CD14-positive monocyte (primary cell): ENCODE measurements around the gene MAST2. TPM values are rescaled to one million over a fixed set of nuclear protein-coding genes. Genes with fewer than 3 reads are reported as not detected.
A peak's percentile ranks its signal among the peaks of the same experiment; 100 is the strongest.

ENCODE experiments used
- DNase-seq, 3 donors: peaks; one replicate each; pipeline ENCODE4 v3.0.0-alpha.2; 2011 to 2022
- H2AFZ ChIP-seq: 2 replicates; pipeline ENCODE4 v1.6.0; 2012; ENCODE audit warnings: mild to moderate bottlenecking, low read depth, low read length, inconsistent platforms; ENCODE audit not compliant: insufficient read depth, poor library complexity, severe bottlenecking
- H3K27ac ChIP-seq, 2 donors: 1 replicate in 1 of 2; 2 replicates in 1 of 2; pipeline ENCODE4 v1.5.1; 2012 to 2013; ENCODE audit warnings: low read length in 2 of 2, control low read depth in 1 of 2, inconsistent platforms in 1 of 2, low read depth in 1 of 2, mild to moderate bottlenecking in 1 of 2
- H3K27me3 ChIP-seq, 2 donors: one replicate each; pipeline versions ENCODE4 v1.6.0 to v1.6.1; 2011 to 2013; ENCODE audit warnings: low read length in 2 of 2; ENCODE audit not compliant: control insufficient read depth in 2 of 2, insufficient read depth in 2 of 2
- H3K36me3 ChIP-seq, 2 donors: replicated peaks in 1 of 2; 1 replicate in 1 of 2; 2 replicates in 1 of 2; pipeline versions ENCODE4 v1.5.1 to v1.6.1; 2012 to 2013; ENCODE audit warnings: low read length in 2 of 2, control low read depth in 1 of 2, inconsistent platforms in 1 of 2, mild to moderate bottlenecking in 1 of 2; ENCODE audit not compliant: insufficient read depth in 2 of 2, control insufficient read depth in 1 of 2
- H3K4me1 ChIP-seq, 2 donors: 1 replicate in 1 of 2; 2 replicates in 1 of 2; pipeline versions ENCODE4 v1.5.1 to v1.6.1; 2012 to 2013; ENCODE audit warnings: low read length in 2 of 2, control low read depth in 1 of 2, inconsistent platforms in 1 of 2, mild to moderate bottlenecking in 1 of 2, moderate library complexity in 1 of 2; ENCODE audit not compliant: insufficient read depth in 2 of 2, control insufficient read depth in 1 of 2
- H3K4me2 ChIP-seq: replicated peaks from 2 replicates; pipeline ENCODE3; 2012; ENCODE audit warnings: low read length, moderate library complexity, mild to moderate bottlenecking; ENCODE audit not compliant: poor library complexity, severe bottlenecking; ENCODE audit errors: extremely low read depth
- H3K4me3 ChIP-seq, 3 experiments: fragments of 200-600 bp in 1 of 3; sonication (generic) in 1 of 3; replicated peaks in 1 of 3; 1 replicate in 2 of 3; 2 replicates in 1 of 3; pipeline ENCODE4 v1.5.1; 2011 to 2013; ENCODE audit warnings: low read length in 3 of 3, mild to moderate bottlenecking in 3 of 3, control low read depth in 2 of 3, low read depth in 2 of 3, inconsistent platforms in 1 of 3, moderate library complexity in 1 of 3
- H3K79me2 ChIP-seq: 2 replicates; pipeline ENCODE4 v1.6.0; 2012; ENCODE audit warnings: mild to moderate bottlenecking, control low read depth, inconsistent platforms, low read length, moderate library complexity; ENCODE audit not compliant: insufficient read depth
- H3K9ac ChIP-seq: 2 replicates; pipeline ENCODE4 v1.6.0; 2017; ENCODE audit warnings: low read length, mild to moderate bottlenecking; ENCODE audit not compliant: insufficient read depth, poor library complexity, severe bottlenecking
- H3K9me3 ChIP-seq, 2 donors: replicated peaks in 1 of 2; 1 replicate in 1 of 2; 2 replicates in 1 of 2; pipeline versions ENCODE4 v1.5.1 to v1.6.1; 2012 to 2013; ENCODE audit warnings: low read length in 2 of 2, control low read depth in 1 of 2; ENCODE audit not compliant: control insufficient read depth in 1 of 2, insufficient read depth in 1 of 2
- H4K20me1 ChIP-seq: 2 replicates; pipeline ENCODE4 v1.6.0; 2012; ENCODE audit warnings: mild to moderate bottlenecking, low read length, control low read depth, moderate library complexity; ENCODE audit not compliant: insufficient read depth
- H3K27ac Mint-ChIP-seq, 7 donors: one replicate each; pipeline ENCODE4 v1.8.0; 2020; ENCODE audit warnings: mild to moderate bottlenecking in 7 of 7, mixed read lengths in 7 of 7, moderate library complexity in 6 of 7, inconsistent platforms in 2 of 7
- H3K27me3 Mint-ChIP-seq, 3 donors: one replicate each; pipeline ENCODE4 v1.8.0; 2021 to 2022; ENCODE audit warnings: low read depth in 3 of 3, mild to moderate bottlenecking in 3 of 3, mixed read lengths in 3 of 3, moderate library complexity in 3 of 3, inconsistent platforms in 1 of 3
- H3K36me3 Mint-ChIP-seq, 2 donors: one replicate each; pipeline ENCODE4 v1.8.0; 2020; ENCODE audit warnings: mixed read lengths in 2 of 2, inconsistent platforms in 1 of 2, mild to moderate bottlenecking in 1 of 2
- H3K4me1 Mint-ChIP-seq: one replicate; pipeline ENCODE4 v1.8.0; 2020; ENCODE audit warnings: mild to moderate bottlenecking, mixed read lengths
- H3K4me3 Mint-ChIP-seq, 2 donors: one replicate each; pipeline ENCODE4 v1.8.0; 2020; ENCODE audit warnings: mild to moderate bottlenecking in 2 of 2, mixed read lengths in 2 of 2, moderate library complexity in 1 of 2
- H3K9me3 Mint-ChIP-seq, 7 donors: one replicate each; pipeline ENCODE4 v1.8.0; 2020 to 2022; ENCODE audit warnings: mixed read lengths in 7 of 7, mild to moderate bottlenecking in 6 of 7, moderate library complexity in 6 of 7, inconsistent platforms in 2 of 7
- CTCF ChIP-seq: fragments of 200-600 bp; IDR thresholded peaks from one replicate; pipeline ENCODE4 v1.8.0; 2022; ENCODE audit warnings: antibody characterized with exemption, mild to moderate bottlenecking
- WGBS: methylation state at CpG from one replicate; pipeline ENCODE4 v1.1.5; 2013; ENCODE audit warnings: missing lambda C conversion rate; ENCODE audit not compliant: insufficient coverage; 5-methylcytosine and 5-hydroxymethylcytosine counted together
- intact Hi-C, 2 donors: fragments of 100-400 bp; cut with micrococcal nuclease; formaldehyde crosslinking; loops; one replicate each; pipeline versions ENCODE4 v1.15.0 to v1.15.1; 2023
- polyA plus RNA-seq, 3 donors: library from polyadenylated mRNA; depleted of rRNA in 1 of 3; unstranded in 2 of 3; stranded (reverse) in 1 of 3; fragments of 300-500 nt in 2 of 3; fragments of >200 nt in 1 of 3; fragmentation: Illumina TruSeq in 2 of 3; gene quantifications; 1 replicate in 2 of 3; 2 replicates in 1 of 3; pipeline ENCODE4 v1.2.3, GENCODE V29; 2012 to 2021

Gene MAST2
- polyA plus RNA-seq, 3 donors, result 1.0 to 7.2 (median 2.5) TPM

- Histone ChIP-seq H4K20me1 (no peaks in the 10 kb centered on the region), H3K27ac (no peak overlapping the region), H2AFZ (no peak overlapping the region), H3K4me1 (no peaks in the 10 kb centered on the region), H3K36me3 (no peaks in the 10 kb centered on the region), H3K27me3 (no peaks in the 10 kb centered on the region), H3K9me3 (no peaks in the 10 kb centered on the region), H3K9ac (no peak overlapping the region), H3K4me2 (no peak overlapping the region), H3K4me3 (no peak overlapping the region), H3K79me2 (no peaks in the 10 kb centered on the region)
- no peak overlapping the region for H3K27ac Mint-ChIP-seq
- no peak for TF ChIP-seq CTCF
- H3K27me3 Mint-ChIP-seq, result peaks cover 0 to 3% (median 1%) of the 10 kb centered on the region in 3 donors
- H3K4me3 Mint-ChIP-seq, result peak overlapping the region; percentile 21 to 56
- H3K9me3 Mint-ChIP-seq, result peaks cover 0 to 2% (median 0%) of the 10 kb centered on the region in 7 donors
- H3K4me1 Mint-ChIP-seq, result peaks cover 4% of the 10 kb centered on the region
- intact Hi-C loops, result no loop called here
- DNase-seq, result no peak
- WGBS, result 100% methylated on average over 2 of the region's 7 CpGs
- no peaks in the 10 kb centered on the region for H3K36me3 Mint-ChIP-seq
Observed at GRCh38 chr1:45793942-45794604, 9.3 kb upstream of the MAST2 start.

GRCh38 chr1:45796381-45796780 is 7.0 kb upstream of the MAST2 start:
- no peaks in the 10 kb centered on the region for H3K36me3 ChIP-seq
- no peaks in the 10 kb centered on the region for H3K4me1 ChIP-seq
- no peak for DNase-seq
- no peaks in the 10 kb centered on the region for H3K79me2 ChIP-seq
- no peak overlapping the region for H3K4me2 ChIP-seq
- no CpG with 5 or more reads among the region's 2 CpGs for WGBS
- no peak overlapping the region for H3K27ac ChIP-seq
- H3K4me1 Mint-ChIP-seq, result peaks cover 4% of the 10 kb centered on the region
- no peak for TF ChIP-seq CTCF
- no peaks in the 10 kb centered on the region for H3K36me3 Mint-ChIP-seq
- H3K4me3 Mint-ChIP-seq, result no peak overlapping the region
- no peak overlapping the region for H3K4me3 ChIP-seq
- peaks cover 0 to 2% (median 0%) of the 10 kb centered on the region in 7 donors for H3K9me3 Mint-ChIP-seq
- no peaks in the 10 kb centered on the region for H3K9me3 ChIP-seq
- no peak overlapping the region for H3K27ac Mint-ChIP-seq
- H3K27me3 Mint-ChIP-seq, result peaks cover 0 to 3% (median 1%) of the 10 kb centered on the region in 3 donors
- intact Hi-C loops, result no loop called here
- no peaks in the 10 kb centered on the region for H3K27me3 ChIP-seq
- no peak overlapping the region for H3K9ac ChIP-seq
- no peak overlapping the region for H2AFZ ChIP-seq
- H4K20me1 ChIP-seq, result no peaks in the 10 kb centered on the region
